OCI-LY7 (cell line): ENCODE results near the gene GALNT14.

Experiments
- EZH2phosphoT487 ChIP-seq: fragments of 200-600 bp; sonication (generic); IDR thresholded peaks from 2 replicates; pipeline ENCODE4 v1.6.1; 2018; ENCODE audit warnings: low read depth, borderline replicate concordance, mild to moderate bottlenecking, mixed run types, antibody characterized with exemption, low read length, moderate library complexity, mixed read lengths
- TF ChIP-seq, protein P1 (sequence below): fragments of 200-600 bp; sonication (generic); conservative IDR thresholded peaks from 2 replicates; pipeline ENCODE4 v1.5.1; 2014; ENCODE audit warnings: mild to moderate bottlenecking, antibody characterized with exemption, low read length, moderate library complexity, mixed read lengths

DNA sequence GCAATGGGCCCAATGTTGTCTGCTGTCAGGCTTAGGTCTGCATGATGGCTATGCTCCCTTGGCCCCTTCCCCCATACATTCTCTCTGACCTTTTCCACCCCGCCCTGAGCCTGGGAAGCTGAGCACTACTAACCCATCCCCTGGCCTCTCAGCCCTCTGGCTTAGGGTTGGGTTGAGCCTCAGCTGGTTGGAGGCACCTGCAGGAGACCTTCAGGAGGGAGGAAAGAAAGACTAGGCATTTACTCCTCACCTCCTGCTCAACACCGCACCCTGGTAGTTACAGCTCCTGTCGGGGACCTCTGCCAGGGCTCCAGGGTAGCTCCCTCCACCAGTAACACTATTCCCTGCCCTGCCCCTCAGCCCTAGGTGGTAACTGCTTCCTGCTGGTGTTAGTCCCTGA is 80.5 kb downstream of the GALNT14 start:
- TF ChIP-seq, protein P1, sequence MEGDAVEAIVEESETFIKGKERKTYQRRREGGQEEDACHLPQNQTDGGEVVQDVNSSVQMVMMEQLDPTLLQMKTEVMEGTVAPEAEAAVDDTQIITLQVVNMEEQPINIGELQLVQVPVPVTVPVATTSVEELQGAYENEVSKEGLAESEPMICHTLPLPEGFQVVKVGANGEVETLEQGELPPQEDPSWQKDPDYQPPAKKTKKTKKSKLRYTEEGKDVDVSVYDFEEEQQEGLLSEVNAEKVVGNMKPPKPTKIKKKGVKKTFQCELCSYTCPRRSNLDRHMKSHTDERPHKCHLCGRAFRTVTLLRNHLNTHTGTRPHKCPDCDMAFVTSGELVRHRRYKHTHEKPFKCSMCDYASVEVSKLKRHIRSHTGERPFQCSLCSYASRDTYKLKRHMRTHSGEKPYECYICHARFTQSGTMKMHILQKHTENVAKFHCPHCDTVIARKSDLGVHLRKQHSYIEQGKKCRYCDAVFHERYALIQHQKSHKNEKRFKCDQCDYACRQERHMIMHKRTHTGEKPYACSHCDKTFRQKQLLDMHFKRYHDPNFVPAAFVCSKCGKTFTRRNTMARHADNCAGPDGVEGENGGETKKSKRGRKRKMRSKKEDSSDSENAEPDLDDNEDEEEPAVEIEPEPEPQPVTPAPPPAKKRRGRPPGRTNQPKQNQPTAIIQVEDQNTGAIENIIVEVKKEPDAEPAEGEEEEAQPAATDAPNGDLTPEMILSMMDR, result no peak
- TF ChIP-seq EZH2phosphoT487, result no peak
